Measurements from ENCODE around the gene AP3M1. TPM values are rescaled to one million over a fixed set of nuclear protein-coding genes. Genes with fewer than 3 reads are reported as not detected.

The AP3M1 gene
- polyA plus RNA-seq, 3 donors = 17.5 to 32.0 (median 23.2) TPM

DNA sequence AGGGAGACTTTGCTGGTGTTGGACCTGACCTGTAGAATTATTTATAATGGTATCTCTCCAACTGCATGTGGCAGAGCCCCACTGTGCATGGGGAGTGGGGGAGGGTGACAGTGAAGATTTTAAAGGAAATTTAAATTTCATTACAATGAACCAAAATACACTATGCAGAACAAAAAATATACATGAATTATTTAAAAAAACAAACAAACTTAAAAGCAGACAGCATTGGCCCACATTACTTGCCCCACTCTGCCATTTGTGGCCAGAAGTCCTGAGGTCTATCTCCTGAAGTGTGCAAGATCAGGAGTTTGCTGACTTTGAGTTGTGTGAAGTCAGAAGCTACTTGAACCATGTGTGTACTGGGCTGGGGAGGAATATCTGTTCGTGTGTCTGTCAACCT is 40.5 kb downstream of the AP3M1 start:
- Histone ChIP-seq H3K9ac (ENCODE audit: insufficient read depth, low read length, poor library complexity, severe bottlenecking) (no peak overlapping the region), H3K9me3 (replicated peaks in 1 of 2; ENCODE audit: control insufficient read depth in 1 of 2, insufficient read depth in 1 of 2, low read length in 2 of 2) (no peaks in the 10 kb centered on the region), H3K4me1 (ENCODE audit: control insufficient read depth in 1 of 2, insufficient read depth in 2 of 2, low read length in 2 of 2) (no peaks in the 10 kb centered on the region), H3K27me3 (ENCODE audit: control insufficient read depth in 2 of 2, insufficient read depth in 2 of 2, low read length in 2 of 2) (no peaks in the 10 kb centered on the region), H3K4me2 (replicated peaks; ENCODE audit: extremely low read depth, low read length, poor library complexity, severe bottlenecking) (no peak overlapping the region), H3K36me3 (replicated peaks in 1 of 2; ENCODE audit: control insufficient read depth in 1 of 2, insufficient read depth in 2 of 2, low read length in 2 of 2) (peaks cover 98 to 100% of the 10 kb centered on the region in 2 donors), H3K79me2 (ENCODE audit: insufficient read depth, low read length) (no peaks in the 10 kb centered on the region), H2AFZ (ENCODE audit: insufficient read depth, low read depth, low read length, poor library complexity, severe bottlenecking) (no peak overlapping the region), H3K4me3 (replicated peaks in 1 of 3; ENCODE audit: low read depth in 2 of 3, low read length in 3 of 3) (no peak overlapping the region), H3K27ac (ENCODE audit: low read depth in 1 of 2, low read length in 2 of 2) (no peak overlapping the region), H4K20me1 (ENCODE audit: insufficient read depth, low read length) (peaks cover 89% of the 10 kb centered on the region)
- Mint-ChIP-seq H3K36me3 (peaks cover 94 to 99% of the 10 kb centered on the region in 2 donors), H3K9me3 (no peaks in the 10 kb centered on the region), H3K4me3 (no peak overlapping the region), H3K4me1 (no peaks in the 10 kb centered on the region), H3K27ac (peak overlapping the region in 4 of 7 donors; percentile 1 to 71 (median 36)), H3K27me3 (ENCODE audit: low read depth in 3 of 3) (no peaks in the 10 kb centered on the region)
- intact Hi-C loops (cut with micrococcal nuclease) = no loop called here
- WGBS (ENCODE audit: insufficient coverage) = 100% methylated on average over 1 of the region's 1 CpG
- DNase-seq = no peak
- TF ChIP-seq, protein P1, sequence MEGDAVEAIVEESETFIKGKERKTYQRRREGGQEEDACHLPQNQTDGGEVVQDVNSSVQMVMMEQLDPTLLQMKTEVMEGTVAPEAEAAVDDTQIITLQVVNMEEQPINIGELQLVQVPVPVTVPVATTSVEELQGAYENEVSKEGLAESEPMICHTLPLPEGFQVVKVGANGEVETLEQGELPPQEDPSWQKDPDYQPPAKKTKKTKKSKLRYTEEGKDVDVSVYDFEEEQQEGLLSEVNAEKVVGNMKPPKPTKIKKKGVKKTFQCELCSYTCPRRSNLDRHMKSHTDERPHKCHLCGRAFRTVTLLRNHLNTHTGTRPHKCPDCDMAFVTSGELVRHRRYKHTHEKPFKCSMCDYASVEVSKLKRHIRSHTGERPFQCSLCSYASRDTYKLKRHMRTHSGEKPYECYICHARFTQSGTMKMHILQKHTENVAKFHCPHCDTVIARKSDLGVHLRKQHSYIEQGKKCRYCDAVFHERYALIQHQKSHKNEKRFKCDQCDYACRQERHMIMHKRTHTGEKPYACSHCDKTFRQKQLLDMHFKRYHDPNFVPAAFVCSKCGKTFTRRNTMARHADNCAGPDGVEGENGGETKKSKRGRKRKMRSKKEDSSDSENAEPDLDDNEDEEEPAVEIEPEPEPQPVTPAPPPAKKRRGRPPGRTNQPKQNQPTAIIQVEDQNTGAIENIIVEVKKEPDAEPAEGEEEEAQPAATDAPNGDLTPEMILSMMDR (IDR thresholded peaks at IDR 0.05) = no peak

DNA sequence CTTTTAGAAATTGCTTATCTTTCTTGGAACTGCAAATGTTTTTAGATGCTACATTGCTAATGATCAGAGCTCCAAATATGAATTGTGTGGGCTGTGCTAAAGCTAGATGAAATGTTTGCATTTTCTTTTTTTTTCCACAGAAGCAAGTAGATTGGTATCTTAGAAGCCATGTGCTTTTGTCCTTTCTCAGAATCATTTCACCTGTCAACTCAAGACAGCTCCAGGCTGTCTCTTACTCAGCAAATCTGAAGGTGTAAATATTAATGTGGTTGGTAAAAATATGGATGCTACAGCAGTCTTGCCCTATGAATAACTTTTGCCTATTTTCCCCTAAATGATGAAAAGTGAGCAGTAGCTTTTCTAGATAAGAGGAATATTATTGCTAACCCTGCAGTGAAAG is 41.2 kb downstream of the AP3M1 start:
- TF ChIP-seq, protein P1 (IDR thresholded peaks at IDR 0.05) = no peak
- H3K9ac ChIP-seq (ENCODE audit: insufficient read depth, low read length, poor library complexity, severe bottlenecking) = no peak overlapping the region
- no peak overlapping the region for H3K4me3 Mint-ChIP-seq
- H3K27ac Mint-ChIP-seq = peak overlapping the region in 1 of 7 donors; percentile 60
- H3K9me3 Mint-ChIP-seq = no peaks in the 10 kb centered on the region
- no peaks in the 10 kb centered on the region for H3K4me1 ChIP-seq (ENCODE audit: control insufficient read depth in 1 of 2, insufficient read depth in 2 of 2, low read length in 2 of 2)
- intact Hi-C loops (cut with micrococcal nuclease) = no loop called here
- H3K36me3 Mint-ChIP-seq = peaks cover 94 to 99% of the 10 kb centered on the region in 2 donors
- peaks cover 0 to under 1% (median 0%) of the 10 kb centered on the region in 3 donors for H3K27me3 Mint-ChIP-seq (ENCODE audit: low read depth in 3 of 3)
- peaks cover 83% of the 10 kb centered on the region for H4K20me1 ChIP-seq (ENCODE audit: insufficient read depth, low read length)
- no peaks in the 10 kb centered on the region for H3K27me3 ChIP-seq (ENCODE audit: control insufficient read depth in 2 of 2, insufficient read depth in 2 of 2, low read length in 2 of 2)
- no peaks in the 10 kb centered on the region for H3K79me2 ChIP-seq (ENCODE audit: insufficient read depth, low read length)
- H2AFZ ChIP-seq (ENCODE audit: insufficient read depth, low read depth, low read length, poor library complexity, severe bottlenecking) = no peak overlapping the region
- no peak overlapping the region for H3K4me2 ChIP-seq (replicated peaks; ENCODE audit: extremely low read depth, low read length, poor library complexity, severe bottlenecking)
- peaks cover 98 to 100% of the 10 kb centered on the region in 2 donors for H3K36me3 ChIP-seq (replicated peaks in 1 of 2; ENCODE audit: control insufficient read depth in 1 of 2, insufficient read depth in 2 of 2, low read length in 2 of 2)
- no peak overlapping the region for H3K27ac ChIP-seq (ENCODE audit: low read depth in 1 of 2, low read length in 2 of 2)
- no peaks in the 10 kb centered on the region for H3K4me1 Mint-ChIP-seq
- H3K9me3 ChIP-seq (replicated peaks in 1 of 2; ENCODE audit: control insufficient read depth in 1 of 2, insufficient read depth in 1 of 2, low read length in 2 of 2) = no peaks in the 10 kb centered on the region
- no peak overlapping the region for H3K4me3 ChIP-seq (replicated peaks in 1 of 3; ENCODE audit: low read depth in 2 of 3, low read length in 3 of 3)
- no peak for DNase-seq
